DOHH2 (cell line): ENCODE measurements around the gene LRRC3B.

Source experiments
- CTCF ChIP-seq: fragments of 200-600 bp; sonication (generic); IDR thresholded peaks from one replicate; pipeline ENCODE4 v1.5.1; 2014; ENCODE audit warnings: antibody characterized with exemption, mild to moderate bottlenecking, low read depth, low read length; ENCODE audit not compliant: poor library complexity, severe bottlenecking
- EZH2phosphoT487 ChIP-seq: fragments of 200-600 bp; sonication (generic); IDR thresholded peaks from 2 replicates; pipeline ENCODE4 v1.6.1; 2017; ENCODE audit warnings: borderline replicate concordance, mild to moderate bottlenecking, antibody characterized with exemption, low read length, moderate library complexity, mixed read lengths

GRCh38 chr3:26624209-26624765 is 1.7 kb downstream of the LRRC3B start:
- TF ChIP-seq CTCF = no peak
- no peak for TF ChIP-seq EZH2phosphoT487
